HG03521 (cell line): Measurements from ENCODE around the gene ATP12A.

Source experiments
- ATAC-seq: cut with Tn5 transposase; IDR thresholded peaks from one replicate; pipeline ENCODE4 v1.9.1; 2021; ENCODE audit warnings: mild to moderate bottlenecking, moderate library complexity; ENCODE audit not compliant: unreplicated experiment

ATP12A gene

GRCh38 chr13:24680258-24680920, at the start of gene ATP12A:
Gene ATP12A, plus strand, starts transcription at chr13:24680408. Its CDS starts 336 bp downstream, at chr13:24680744.
- ATAC-seq, result no peak

GRCh38 chr13:24630851-24631620, 49.2 kb upstream of the ATP12A start:
- no peak for ATAC-seq

GRCh38 chr13:24631922-24632321, 48.3 kb upstream of the ATP12A start:
- ATAC-seq, result no peak

DNA sequence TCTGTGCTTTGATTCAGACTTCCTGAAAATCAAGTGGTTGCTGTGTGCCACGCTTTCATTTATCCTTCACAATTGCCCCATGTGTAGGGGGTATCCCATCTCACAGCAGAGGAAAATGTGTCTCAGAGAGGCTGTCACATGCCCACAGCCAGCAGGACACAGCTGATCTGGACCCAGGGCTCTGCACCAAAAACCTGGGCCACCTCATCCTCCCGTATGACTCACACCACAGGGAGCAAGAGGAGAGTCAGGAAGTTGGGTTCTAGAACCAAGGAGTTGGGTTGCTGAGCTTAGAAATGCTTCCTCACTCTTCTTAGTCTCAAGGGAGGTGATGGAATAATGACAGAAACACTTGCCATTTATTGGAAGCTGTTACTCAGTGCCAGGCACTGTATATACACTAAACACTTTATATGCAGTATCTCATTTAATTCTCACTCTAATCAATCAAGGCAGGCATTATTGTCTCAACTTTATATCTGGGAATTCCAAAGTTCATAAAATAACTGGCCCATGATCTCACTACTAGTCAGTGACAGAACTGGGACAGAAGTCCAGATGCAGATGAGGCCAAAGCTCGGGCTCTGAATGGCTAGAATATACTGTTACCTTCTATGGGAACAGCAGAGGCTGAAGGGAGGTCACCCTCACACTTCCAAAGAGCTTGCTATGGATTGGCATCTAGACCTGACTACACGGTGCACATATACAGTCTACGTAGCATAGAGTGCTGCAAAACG, 47.7 kb upstream of the ATP12A start:
- no peak for ATAC-seq

DNA sequence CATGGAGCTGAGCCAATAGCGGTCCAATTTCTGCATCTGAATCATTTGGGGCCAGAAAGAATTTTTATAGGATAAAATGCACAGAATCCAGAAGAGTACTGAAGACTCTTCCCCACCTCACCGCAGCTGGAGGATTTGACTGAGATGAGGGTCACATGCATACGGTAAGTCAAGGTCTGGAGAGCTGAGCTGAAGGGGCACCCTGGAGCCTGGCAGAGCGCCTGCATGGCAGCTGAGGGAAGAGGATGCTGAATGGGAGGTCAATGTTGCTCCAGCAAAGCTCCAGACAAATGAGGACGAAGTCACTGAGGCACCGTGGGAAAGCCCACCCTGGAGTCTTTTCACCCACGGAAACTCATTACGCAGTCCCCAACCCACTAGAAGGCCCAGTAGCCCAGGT, 43.4 kb upstream of the ATP12A start:
- no peak for ATAC-seq

DNA sequence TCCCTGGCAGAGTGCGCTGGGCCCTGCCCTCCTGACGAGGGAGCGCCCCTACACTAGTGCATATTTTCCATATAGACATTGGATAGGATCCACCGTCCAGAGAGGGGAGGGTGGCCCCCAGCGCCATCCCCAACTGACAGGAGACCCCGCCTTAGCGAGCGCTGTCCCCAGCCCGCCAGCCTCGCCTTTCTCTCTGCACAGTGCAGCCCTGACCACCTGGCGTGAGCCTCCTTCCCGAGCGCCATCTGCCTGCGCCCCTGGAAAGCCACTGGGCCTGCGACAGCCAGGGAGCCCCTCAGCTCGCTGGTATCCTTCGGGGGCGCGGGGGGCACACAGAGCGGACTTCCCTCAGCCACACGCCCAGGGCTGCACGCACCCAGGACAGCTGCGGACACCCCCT, 42.1 kb upstream of the ATP12A start:
- ATAC-seq, result no peak

DNA sequence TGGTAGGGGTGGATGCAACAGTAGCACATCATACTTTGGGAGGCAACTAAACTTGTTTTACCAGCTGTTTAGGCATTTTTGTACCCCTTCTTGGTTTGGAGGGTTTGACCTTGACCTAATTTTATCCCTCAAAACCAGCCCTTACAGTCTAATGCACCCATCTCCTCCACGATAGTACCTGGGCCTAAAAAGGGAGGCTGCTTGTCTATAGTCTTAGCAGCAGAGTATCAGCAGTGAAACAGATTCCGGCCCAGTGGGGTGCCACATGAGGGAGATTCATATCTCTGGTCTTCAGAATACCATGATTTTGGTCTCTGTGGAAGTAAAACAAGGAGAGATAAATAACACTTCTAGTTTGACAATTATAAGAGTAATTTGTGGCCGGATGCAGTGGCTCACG, 39.5 kb upstream of the ATP12A start:
- ATAC-seq, result no peak

- no peak for ATAC-seq
Measured at GRCh38 chr13:24642219-24642618, 38.0 kb upstream of the ATP12A start.

- ATAC-seq, result no peak
Measured at GRCh38 chr13:24644036-24644435, 36.2 kb upstream of the ATP12A start.

DNA sequence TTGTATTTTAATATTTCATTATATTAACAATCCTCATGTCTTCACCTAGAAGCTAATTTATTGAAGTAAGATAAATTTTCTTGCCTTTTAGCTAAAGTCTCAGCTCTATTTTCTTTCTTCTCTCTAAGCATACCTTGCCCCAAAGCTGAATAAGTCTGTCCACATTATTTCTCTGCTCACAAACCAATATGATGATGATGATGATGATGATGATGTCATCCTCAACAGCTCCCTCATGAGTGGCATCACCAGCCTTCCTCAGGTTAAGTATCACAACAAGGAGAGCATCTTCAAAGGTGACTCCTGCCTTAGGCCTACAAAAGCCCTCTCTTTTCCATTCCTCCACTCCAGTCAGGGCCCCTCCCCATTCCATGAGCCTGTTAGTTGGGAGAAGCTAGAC, 31.9 kb upstream of the ATP12A start:
- no peak for ATAC-seq

- no peak for ATAC-seq
Measured at GRCh38 chr13:24648983-24649687, 31.1 kb upstream of the ATP12A start.

- no peak for ATAC-seq
Measured at GRCh38 chr13:24649688-24650043, 30.5 kb upstream of the ATP12A start.

- ATAC-seq, result no peak
Measured at GRCh38 chr13:24650161-24650560, 30.0 kb upstream of the ATP12A start.

GRCh38 chr13:24651718-24652345, 28.4 kb upstream of the ATP12A start:
- ATAC-seq, result no peak

- no peak for ATAC-seq
Measured at GRCh38 chr13:24652359-24652758, 27.8 kb upstream of the ATP12A start.

- no peak for ATAC-seq
Measured at GRCh38 chr13:24654741-24655140, 25.5 kb upstream of the ATP12A start.

DNA sequence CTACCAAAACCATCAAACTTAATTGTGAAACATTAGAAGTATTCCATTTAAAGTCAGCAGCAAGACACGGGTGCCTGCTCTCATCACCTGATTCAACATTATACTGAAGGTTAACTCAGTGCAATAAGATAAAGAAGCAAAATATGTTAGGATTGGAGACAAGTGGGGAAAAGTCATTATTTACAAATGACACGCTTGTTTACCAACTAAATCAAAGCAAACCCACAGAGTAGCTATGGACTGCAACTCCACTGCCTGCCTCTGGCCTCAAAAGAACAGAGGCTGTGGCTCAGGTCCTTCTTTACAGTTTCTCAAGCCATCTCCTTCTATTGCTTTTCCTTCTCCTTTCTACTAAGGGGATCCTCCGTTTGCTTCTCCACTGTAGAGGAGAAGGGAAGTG, 21.0 kb upstream of the ATP12A start:
- ATAC-seq, result no peak

DNA sequence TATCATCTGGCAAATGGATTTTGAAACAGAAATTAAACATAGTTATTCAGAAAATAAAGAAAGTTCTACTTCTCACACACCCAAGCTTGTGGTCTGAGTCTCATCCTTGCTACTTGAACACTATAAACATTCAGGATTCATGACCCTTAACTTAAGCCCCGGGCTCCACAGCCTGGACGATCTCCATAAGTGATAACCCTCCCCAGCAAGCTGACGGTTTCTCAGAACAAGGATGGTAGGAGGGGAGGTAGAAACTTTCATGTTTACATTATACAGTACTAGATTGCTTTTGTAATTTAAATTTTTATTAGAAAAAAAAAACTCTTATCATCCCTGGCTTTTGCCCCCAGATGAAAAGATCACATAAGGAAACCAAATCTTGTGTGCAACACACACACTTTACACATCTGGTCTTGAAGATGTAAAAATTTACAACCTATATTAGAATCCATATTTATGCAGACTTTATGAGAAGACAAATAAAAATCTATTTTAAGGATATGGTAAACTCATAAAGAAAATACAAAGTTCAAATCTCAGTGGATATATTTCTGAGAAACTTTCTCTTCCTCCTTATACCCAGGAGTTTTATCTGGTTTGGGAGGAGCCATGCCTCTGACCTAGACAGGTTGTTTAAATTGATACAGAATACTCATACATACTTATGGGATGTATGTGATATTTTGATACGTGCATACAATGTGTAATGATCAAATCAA, 20.0 kb upstream of the ATP12A start:
- ATAC-seq, result no peak

GRCh38 chr13:24661713-24662112, 18.5 kb upstream of the ATP12A start:
- ATAC-seq, result no peak
